Measurements from ENCODE around the gene RNF167.

Gene RNF167

GRCh38 chr17:4972752-4973151 is 32.7 kb downstream of the RNF167 start:
- H3K79me2 ChIP-seq (ENCODE audit: low read length), result peaks cover 11% of the 10 kb centered on the region
- peaks cover 6% of the 10 kb centered on the region; the same call in 1 of the 2 replicates for H3K4me1 ChIP-seq (ENCODE audit: low read length)
- no peak overlapping the region for H3K9ac ChIP-seq (ENCODE audit: low read length)
- TF ChIP-seq EZH2 (optimal IDR thresholded peaks at IDR 0.05; ENCODE audit: low read depth, low read length) (no peak), EZH2phosphoT487 (IDR thresholded peaks at IDR 0.05; ENCODE audit: low read length) (no peak), CTCF (IDR thresholded peaks at IDR 0.05; ENCODE audit: low read length) (no peak)
- no peak overlapping the region for H3K4me3 ChIP-seq (ENCODE audit: low read length)
- no peaks in the 10 kb centered on the region for H3K9me2 ChIP-seq (replicated peaks; ENCODE audit: insufficient read depth, low read length)
- H3K36me3 ChIP-seq (replicated peaks; ENCODE audit: insufficient read depth, low read length), result no peaks in the 10 kb centered on the region
- no peak overlapping the region for H3K27ac ChIP-seq (ENCODE audit: low read length)
- DNase-seq, result no peak
- H3K9me3 ChIP-seq (replicated peaks; ENCODE audit: insufficient read depth, low read length), result no peaks in the 10 kb centered on the region
- no peak overlapping the region for H2AFZ ChIP-seq (ENCODE audit: low read length)
- H3F3A ChIP-seq (ENCODE audit: insufficient read depth, low read length), result 0 out of 2 replicates have a peak, but pooled peaks cover 4% of the 10 kb centered on the region
- no peak overlapping the region for H3K4me2 ChIP-seq (ENCODE audit: low read depth, low read length)
- H3K27me3 ChIP-seq (replicated peaks; ENCODE audit: insufficient read depth, low read length), result no peaks in the 10 kb centered on the region
- no peaks in the 10 kb centered on the region for H4K20me1 ChIP-seq (ENCODE audit: insufficient read depth, low read length)

- Histone ChIP-seq H3F3A (ENCODE audit: insufficient read depth, low read length) (0 out of 2 replicates have a peak, but pooled peaks cover 4% of the 10 kb centered on the region), H2AFZ (ENCODE audit: low read length) (no peak overlapping the region), H3K9me3 (replicated peaks; ENCODE audit: insufficient read depth, low read length) (no peaks in the 10 kb centered on the region), H3K27ac (ENCODE audit: low read length) (no peak overlapping the region), H3K9ac (ENCODE audit: low read length) (no peak overlapping the region), H3K4me1 (ENCODE audit: low read length) (peaks cover 4% of the 10 kb centered on the region; the same call in 1 of the 2 replicates), H3K9me2 (replicated peaks; ENCODE audit: insufficient read depth, low read length) (no peaks in the 10 kb centered on the region), H3K27me3 (replicated peaks; ENCODE audit: insufficient read depth, low read length) (no peaks in the 10 kb centered on the region), H3K4me3 (ENCODE audit: low read length) (no peak overlapping the region), H3K79me2 (ENCODE audit: low read length) (peaks cover 5% of the 10 kb centered on the region), H4K20me1 (ENCODE audit: insufficient read depth, low read length) (no peaks in the 10 kb centered on the region), H3K36me3 (replicated peaks; ENCODE audit: insufficient read depth, low read length) (no peaks in the 10 kb centered on the region), H3K4me2 (ENCODE audit: low read depth, low read length) (no peak overlapping the region)
- DNase-seq, result no peak
- TF ChIP-seq CTCF (IDR thresholded peaks at IDR 0.05; ENCODE audit: low read length) (no peak), EZH2phosphoT487 (IDR thresholded peaks at IDR 0.05; ENCODE audit: low read length) (no peak), EZH2 (optimal IDR thresholded peaks at IDR 0.05; ENCODE audit: low read depth, low read length) (no peak)
Observed at GRCh38 chr17:4973256-4974114, 33.4 kb downstream of the RNF167 start.

GRCh38 chr17:4974115-4974670 is 34.1 kb downstream of the RNF167 start:
- Histone ChIP-seq H3K4me2 (ENCODE audit: low read depth, low read length) (no peak overlapping the region), H3K79me2 (ENCODE audit: low read length) (no peaks in the 10 kb centered on the region), H3K4me1 (ENCODE audit: low read length) (no peaks in the 10 kb centered on the region), H2AFZ (ENCODE audit: low read length) (no peak overlapping the region), H3K9ac (ENCODE audit: low read length) (no peak overlapping the region), H3K9me2 (replicated peaks; ENCODE audit: insufficient read depth, low read length) (no peaks in the 10 kb centered on the region), H3K36me3 (replicated peaks; ENCODE audit: insufficient read depth, low read length) (no peaks in the 10 kb centered on the region), H3F3A (ENCODE audit: insufficient read depth, low read length) (0 out of 2 replicates have a peak, but pooled peaks cover 4% of the 10 kb centered on the region), H3K9me3 (replicated peaks; ENCODE audit: insufficient read depth, low read length) (no peaks in the 10 kb centered on the region), H3K4me3 (ENCODE audit: low read length) (no peak overlapping the region), H3K27me3 (replicated peaks; ENCODE audit: insufficient read depth, low read length) (no peaks in the 10 kb centered on the region), H3K27ac (ENCODE audit: low read length) (no peak overlapping the region), H4K20me1 (ENCODE audit: insufficient read depth, low read length) (no peaks in the 10 kb centered on the region)
- TF ChIP-seq EZH2 (optimal IDR thresholded peaks at IDR 0.05; ENCODE audit: low read depth, low read length) (no peak), CTCF (IDR thresholded peaks at IDR 0.05; ENCODE audit: low read length) (no peak), EZH2phosphoT487 (IDR thresholded peaks at IDR 0.05; ENCODE audit: low read length) (no peak)
- no peak for DNase-seq

All from MM.1S (cell line).